Effector CD4-positive, alpha-beta T cell (primary cell): ENCODE results near the gene CCNG2.
A peak's percentile ranks its signal among the peaks of the same experiment; 100 is the strongest.

Source experiments
- DNase-seq: peaks from one replicate; pipeline ENCODE4 v3.0.0-alpha.2; 2020

Gene CCNG2

DNA sequence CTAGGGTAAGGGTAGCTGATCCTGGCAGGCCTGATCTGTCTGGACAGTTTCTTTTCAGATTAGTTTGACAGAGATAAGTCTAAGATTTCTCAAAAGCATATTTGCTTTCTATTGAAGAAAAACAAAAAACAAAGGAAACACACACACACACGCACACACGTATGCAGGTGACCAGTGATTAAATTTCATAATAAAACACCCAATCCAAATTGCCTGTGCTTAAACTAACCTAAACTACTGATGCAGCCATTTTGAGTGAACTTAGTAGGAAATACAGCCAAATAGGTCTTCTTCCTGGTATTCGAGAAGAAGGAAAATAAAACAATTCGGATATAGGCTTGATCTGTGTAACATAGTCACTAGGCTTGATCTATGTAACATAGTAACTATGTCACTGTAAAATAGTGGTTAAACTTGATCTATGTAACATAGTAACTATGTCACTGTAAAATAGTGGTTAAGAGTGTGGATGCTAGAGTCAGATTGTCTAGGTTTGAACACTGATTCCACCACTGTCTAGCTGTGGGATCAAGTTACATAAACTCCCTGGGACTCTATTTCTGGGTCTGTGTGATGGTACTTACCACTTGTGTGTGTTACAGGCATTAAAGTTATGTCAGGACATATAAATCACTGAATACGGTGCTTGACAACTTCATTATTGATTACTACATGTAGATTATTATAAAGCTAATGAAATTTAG is 9.8 kb upstream of the CCNG2 start:
- DNase-seq, result no peak

DNA sequence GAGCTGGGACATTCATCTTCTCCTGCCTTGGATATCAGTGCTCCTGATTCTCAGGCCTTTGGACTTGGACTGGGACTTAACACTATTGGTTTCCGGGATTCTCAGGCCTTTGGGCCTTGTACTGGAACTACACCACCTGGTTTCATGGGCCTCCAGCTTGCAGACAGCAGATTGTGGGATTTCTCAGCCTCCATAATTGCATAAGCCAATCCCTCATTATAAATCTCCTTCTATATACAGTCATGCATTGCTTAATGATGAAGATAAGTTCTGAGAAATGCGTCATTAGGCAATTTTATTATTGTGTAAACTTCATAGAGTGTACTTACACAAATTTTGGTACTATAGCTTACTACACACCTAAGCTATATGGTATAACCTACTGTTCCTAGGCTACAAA is 8.9 kb upstream of the CCNG2 start:
- DNase-seq, result no peak

DNA sequence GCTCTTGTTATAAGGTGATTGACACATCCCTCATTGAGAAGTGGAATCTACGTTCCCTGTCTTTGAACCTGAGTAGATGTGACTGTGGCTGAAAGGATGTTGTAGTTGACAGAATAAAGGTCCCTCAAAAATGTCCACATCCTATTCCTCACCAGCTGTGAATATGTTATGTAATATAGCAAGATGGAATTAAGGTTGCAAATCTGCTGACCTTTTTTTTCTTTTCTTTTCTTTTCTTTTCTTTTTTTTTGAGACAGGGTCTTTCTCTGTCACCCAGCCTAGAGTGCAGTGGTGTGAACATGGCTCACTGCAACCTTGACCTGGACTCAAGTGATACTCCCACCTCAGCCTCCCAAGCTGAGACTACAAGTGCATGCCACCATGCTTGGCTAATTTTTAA is 7.2 kb upstream of the CCNG2 start:
- DNase-seq, result no peak

DNA sequence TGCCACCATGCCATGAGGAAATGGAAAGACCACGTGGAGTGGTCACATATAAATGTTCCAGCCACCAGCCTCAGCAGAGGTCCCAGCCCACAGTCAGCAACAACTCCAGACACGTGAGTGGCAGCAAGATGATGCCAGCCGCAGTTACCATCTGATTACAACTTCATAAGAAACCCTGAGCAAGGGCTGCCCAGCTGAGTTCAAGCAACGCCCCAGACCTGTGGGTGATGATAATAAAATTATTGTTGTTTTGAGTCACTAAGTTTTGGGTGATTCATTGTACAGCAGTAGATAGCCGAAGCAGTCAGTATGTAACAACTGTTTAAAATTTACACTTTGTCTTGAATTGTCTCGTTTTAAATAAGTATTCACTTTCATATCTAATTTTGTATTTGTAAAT is 5.8 kb upstream of the CCNG2 start:
- no peak for DNase-seq

DNA sequence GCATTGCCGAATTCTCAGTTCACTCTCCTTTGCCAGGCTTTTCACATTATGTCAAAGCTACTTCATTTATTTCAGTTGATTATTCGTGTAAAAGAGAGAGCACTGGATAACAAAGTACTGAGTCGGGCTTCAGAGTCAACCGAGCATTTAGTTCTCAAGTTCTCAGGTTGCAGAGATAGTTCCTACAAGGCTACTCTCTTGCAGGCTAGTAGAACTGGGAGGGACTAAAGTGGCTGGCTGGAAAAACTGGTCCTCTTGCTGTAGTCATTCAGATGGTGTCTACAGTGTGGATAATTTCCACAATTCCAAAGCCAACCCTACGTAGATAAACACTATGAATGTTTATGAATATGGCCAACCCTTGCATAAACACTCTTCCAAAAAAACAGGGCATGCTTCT is 4.6 kb upstream of the CCNG2 start:
- no peak for DNase-seq

DNA sequence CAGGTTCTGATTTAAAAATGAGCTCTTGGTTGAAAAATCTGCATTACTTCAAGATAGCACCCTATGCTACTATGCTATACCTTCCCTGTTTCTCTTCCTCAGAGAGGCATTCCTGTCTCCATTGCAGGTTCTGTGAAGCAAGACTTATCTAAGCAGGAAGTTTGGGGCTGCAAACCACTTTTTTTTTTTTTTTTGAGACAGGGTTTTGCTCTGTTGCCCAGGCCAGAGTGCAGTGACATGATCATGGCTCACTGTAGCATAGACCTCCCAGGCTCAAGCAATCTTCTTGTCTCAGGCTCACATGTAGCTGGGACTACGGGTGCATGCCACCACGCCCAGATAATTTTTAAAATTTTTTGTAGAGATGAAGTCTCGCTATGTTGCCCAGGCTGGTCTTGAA is 4.0 kb upstream of the CCNG2 start:
- no peak for DNase-seq

DNA sequence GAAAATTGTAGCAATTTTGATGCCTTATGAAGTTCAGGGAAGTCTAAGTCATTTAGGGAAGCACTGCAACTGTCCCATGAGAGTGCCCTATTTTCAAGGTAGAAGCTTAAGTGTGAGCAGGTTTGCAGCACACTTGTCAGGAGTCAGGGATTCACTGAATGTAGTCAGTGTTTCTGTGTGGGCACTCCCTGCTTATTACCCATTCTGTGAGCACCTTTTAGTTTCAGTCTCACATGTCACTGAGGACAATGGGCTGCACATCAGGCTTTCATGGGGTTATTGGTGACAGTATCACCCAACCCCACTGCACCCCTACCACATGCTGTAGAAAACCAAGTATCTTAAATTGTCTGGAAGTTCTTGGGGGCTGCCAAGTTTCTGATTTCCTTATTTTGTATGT is 2.9 kb upstream of the CCNG2 start:
- no peak for DNase-seq

DNA sequence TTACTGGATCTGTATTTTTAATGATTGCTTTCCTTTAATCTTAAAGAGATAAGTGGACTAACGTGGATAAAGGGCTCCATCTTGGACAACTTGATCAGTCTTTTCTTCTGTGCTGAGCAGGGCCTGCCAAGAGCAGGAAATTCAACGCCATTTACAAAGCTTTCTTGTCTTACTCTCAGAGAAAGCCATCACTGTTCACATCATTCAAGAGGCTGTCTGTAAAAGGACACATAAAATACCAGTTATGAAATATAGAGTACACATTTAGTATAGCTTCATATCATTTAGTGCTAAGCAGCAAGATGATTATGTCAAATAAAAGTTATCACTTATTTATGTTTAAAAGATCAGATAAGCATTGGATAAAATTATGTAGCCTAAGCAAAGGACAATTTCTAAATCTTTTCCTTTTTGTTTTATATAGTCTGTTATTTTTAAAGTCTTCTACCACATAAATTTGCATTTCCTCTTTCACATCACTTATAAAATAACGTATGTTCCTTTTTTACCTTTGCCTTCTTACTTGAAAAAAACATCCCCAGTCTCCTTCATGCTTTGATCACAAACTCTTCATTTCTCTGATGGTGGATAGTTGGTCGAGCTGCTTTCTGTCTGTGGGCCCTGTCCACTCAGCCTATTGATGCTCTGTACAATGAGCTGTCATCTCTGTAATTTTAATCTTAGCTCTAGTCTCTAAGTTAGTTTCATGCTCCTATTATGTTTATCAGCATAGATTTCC is 2.1 kb upstream of the CCNG2 start:
- DNase-seq, result no peak

DNA sequence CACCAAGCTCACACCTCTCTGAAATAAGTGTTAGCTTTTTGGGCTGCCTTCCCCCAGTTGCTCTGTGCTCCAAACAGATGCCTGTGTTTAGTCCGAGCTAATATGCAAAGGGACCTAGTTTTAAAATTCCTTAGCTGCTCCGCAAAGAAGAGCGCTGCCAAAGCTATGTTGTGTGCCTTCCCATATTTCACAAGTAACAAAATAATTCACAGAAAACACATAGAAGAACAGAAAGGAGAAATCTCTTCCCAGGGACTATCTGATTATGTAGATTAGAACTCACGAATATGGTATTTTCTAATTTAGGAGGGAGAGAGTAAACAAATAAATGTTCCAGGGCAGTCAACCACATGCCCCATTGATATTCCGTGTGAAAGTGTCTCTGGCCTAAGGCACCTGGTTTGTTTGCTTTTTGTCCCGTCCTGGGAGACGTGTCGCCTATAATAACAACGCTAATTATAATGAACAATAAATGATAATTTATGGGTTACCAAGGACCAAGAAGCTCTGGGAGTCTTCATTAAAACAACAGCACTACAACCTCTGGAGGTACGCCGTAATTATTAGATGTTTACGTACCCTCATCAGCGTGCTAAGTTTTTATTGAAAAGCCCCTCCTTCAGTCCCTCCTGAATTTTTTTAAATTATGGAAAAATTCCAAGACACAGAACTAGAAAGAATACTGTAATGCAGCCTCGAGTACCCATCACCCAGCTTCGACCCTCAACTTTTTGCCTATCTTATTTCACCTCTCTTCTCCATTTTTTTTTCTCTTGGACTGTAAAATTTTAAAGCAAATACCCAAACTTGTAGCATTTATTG is 1.2 kb upstream of the CCNG2 start:
- no peak for DNase-seq

DNA sequence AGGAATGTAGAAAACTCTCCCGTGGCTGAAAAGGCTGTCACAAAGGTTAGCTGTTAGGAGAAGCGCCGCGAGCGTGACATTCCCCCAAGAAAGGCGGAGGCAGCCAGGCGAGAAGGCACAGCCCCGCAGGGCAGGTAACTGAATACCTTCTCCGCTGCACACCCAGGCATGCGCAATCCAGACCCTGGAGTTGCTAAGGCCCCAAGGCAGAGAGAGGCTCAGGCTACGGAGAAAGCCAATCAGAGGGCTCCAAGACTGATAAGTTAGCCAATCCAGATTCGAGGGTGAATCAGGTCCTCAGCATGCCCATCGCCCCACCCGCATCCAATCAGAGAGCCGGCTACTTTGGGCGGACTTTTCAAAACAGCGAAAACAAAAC is 485 bp upstream of the CCNG2 start:
- peak; percentile 94 for DNase-seq

DNA sequence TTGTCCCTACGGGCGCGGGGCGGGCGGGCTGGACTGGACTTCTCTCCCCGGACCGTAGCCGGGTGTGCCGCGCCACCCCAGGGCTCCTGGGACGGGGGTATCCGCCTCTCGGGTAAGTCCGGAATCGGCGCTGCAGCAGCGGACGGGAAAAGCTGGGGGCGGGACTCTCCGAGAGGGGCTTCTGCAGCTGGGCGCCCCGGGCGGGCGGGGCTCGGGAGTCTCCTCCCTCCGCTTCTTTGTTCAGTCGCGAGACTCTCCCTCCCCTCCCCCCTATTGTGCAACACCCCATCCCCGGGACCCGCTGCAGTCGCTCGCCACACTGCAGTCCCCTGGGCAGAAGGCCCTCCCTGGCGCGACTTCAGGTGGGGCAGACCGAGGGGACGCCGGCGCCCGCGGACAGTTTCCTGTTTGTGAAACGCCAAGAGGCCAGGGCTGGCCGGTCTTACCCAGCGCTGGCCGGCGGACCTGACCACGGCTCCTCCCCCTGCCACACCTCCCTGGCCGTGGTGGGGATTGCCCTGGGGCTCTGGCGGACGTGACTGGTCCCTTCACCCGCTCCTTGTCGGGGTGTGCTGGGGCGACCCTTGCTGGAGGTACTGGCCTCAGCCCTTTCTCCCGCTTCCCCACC is 966 bp downstream of the CCNG2 start:
- DNase-seq, result peak; percentile 71

DNA sequence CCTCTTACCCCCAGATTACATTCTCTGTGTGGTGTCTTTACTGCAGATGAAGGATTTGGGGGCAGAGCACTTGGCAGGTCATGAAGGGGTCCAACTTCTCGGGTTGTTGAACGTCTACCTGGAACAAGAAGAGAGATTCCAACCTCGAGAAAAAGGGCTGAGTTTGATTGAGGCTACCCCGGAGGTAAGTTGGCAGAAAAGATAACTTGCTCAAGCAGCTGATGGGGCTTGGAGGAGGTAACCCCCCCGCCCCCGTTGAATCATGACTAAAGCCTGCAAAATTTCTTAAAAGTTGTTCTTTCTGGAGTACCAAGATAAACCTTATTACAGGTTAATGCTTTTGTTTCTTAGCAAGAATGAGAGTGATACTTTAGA is 1.5 kb downstream of the CCNG2 start:
- peak; percentile 12 for DNase-seq

DNA sequence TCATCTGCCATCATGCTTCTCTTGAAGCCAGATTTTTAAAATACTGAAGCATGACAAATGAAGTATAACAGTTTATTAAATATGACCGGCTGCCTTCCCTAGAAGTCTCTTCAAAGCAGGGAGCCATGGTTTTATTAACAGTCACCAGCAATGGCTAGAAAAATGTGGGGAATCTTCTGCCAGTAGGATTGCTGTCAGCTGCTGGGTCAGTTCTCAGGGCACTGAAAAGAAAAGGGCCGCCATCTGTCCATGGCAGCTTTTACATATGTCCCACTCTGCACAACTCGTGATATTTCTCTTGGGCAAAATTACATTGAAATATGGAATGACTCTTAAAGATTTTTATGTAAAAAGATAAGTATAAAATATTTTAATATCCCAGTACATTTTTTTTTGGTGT is 2.8 kb downstream of the CCNG2 start:
- DNase-seq, result no peak

DNA sequence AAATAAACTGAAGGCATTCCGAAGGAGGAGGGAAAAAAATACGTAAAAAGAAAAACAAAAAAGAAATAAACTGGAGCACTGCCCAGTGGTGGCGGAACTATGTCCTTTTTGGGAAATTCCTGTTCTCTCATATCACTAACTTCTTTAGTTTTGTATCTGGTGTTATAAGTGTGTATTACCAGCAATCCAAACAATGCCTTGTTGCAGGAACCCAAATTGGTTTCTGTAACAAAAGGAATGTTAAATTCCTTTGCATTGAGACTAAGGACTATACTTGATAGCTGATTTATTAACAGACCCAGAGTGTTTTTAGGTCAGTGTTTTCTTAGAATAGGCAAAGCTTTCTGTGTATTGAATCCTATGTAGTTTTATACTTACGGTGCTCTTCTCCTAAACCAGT is 6.6 kb downstream of the CCNG2 start:
- DNase-seq, result no peak

DNA sequence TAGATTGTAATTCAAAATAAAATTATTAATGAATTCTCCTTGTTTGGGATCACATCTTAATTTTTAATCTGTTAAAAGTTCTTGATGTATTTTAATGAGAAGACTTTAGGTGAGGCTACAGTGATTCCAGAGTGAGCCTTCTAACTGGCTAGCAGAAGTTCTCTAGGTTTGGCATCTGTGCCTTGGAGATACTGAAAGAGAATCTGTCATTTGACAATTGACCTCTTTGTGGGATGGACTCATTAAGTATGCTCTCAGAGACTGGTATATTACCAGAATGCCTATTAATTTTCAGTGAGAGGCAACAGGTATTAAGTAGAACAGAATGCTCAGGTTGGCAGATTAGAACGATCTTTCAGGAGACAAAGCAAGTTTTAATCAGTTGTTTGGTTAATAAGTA is 10.2 kb downstream of the CCNG2 start:
- DNase-seq, result no peak

DNA sequence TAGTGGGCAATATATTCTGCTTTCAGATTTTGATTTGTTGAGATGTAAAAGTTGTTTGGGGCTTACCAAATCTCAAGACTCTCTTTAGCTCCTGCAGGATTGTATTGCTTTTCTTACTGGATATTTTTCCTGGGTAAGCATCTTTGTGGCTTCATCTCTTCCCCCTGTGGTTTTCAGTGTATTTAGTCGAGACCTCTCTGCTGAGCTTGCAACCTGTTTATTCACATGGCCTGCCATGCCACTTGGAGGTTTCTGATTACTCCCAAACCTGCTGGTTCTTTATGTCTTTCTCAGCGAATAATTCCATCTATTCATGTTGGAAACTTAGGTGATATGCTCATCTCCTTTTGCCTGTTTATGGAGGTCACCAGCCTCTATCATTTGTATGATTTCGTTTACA is 10.9 kb downstream of the CCNG2 start:
- DNase-seq, result no peak

DNA sequence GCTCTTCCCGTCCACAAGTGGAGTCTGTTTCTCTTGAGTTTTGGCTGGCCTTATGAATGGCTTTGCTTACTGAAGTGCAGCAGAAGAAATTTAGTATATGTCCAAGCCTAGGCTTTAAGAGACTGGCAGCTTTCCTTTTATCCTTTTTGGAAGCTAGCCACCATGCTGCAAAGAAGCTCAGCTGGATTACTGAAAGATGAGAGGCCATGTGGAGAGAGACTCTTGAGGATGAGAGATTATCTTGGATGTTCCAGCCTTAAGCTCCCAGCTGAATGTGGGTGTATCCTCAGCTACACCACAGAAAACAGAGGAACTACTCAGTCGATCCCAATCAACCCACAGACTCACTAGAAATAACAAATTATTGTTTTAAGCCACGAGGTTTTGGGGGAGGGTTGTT is 12.5 kb downstream of the CCNG2 start:
- no peak for DNase-seq

DNA sequence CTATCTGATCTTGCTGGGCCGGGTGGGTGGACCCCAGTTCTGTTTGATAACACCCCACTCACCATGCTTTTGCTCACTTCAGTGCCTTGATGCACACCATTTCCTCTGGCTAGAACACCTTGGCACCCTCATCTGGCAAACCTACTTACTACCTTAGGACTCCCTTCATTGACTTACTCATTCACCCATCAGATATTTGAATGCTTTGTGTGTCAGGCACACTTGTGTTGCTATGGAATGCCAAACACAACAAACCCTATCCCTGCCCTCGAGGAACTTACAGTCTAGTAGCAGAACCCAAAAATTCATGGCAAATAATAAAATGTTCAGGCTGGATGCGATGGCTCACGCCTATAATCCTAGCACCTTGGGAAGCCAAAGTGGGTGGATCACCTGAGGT is 13.9 kb downstream of the CCNG2 start:
- DNase-seq, result no peak

DNA sequence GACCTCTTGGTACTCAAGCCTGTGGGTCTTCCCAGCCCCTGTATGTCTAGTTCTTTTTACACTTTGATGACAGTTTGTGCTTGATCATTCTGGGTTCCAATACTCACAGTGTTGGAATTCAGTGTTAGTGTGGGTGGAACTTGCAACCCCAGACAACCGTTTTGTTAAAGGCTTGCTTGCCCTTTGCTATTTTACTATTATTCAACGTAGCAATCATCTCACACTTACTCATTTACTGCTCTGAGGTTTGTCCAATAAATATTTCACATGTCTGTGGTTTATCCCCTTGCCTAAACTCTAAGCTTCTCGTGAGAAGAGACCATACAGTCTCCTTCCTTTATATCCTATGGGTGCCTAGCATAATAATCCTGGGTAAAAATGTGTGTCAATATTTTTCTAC is 15.3 kb downstream of the CCNG2 start:
- DNase-seq, result no peak

DNA sequence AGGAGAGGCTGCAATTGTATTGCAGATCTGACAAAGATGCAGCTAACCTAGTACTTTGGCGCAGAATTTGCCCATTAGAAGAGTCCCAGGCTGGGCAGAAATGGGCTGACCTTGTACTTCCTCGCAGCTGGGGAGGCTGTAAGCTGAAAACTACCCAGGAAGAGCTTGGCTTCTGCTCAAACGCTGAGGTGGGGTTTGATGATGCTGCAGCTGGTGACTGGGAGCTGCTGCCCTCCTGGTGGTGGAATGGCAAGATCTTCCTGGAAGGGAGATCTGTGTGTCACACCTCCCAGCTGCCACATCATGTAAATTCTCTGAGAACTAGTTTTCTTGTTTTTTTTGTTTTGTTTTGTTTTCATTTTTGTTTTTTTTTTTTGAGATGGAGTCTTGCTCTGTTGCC is 17.4 kb downstream of the CCNG2 start:
- no peak for DNase-seq

DNA sequence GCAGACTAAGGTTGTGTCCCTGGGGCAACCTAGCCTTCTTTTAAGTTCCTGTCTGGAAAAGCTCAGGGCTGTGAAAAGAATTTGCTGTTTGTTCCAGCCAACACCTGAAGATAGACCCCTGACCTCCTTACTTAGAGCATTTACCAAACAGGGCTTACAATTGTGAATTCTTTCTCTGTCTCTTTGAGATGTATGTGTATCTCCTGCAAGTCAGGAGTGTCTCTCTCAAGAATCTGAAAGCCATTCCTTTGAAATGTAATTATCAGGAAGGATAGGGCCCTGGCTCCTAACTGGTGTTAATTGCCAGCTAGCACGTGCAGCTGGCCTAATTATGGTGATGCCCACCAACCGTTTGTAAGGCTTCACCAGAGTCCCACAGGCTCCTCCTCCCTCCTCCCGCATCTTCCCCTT is 18.2 kb downstream of the CCNG2 start:
- no peak for DNase-seq

DNA sequence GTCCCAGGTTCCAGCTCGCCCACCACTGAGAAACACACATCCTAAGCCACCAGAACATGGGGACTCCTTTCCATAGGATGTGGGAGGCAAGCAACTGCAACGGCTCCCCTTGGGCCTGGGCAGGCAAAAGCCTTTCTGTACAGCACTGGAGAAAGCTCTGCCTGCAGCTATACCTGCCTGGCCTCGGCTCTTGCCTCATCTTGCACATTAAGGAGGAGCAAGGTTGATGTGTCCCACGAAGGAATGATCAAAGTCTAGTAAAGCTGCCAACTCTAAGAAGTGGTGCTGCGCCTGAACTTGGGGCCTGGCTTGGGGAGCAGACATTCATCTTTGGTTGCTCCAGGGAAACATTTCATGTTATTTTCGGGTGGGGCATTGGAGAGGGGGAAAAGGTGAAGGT is 19.6 kb downstream of the CCNG2 start:
- DNase-seq, result no peak

DNA sequence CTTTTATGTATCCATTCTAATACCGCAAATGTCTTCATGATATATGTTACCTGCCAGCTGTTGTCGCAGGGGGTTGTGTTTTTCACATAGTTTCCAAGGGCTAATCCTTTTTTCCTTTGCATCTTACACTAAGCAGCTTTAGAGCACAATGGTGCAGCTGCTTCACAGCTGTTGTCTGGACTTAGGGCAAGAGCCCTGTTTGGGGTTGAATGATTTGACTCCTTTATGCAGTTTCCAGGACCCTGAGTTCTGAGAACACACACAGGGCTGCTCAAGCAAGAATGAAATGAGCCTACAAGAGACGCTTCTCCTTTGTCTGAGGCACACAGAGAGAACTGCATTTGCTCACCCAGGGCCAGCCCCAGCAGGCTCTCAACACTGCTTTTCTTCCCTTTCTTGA is 20.2 kb downstream of the CCNG2 start:
- no peak for DNase-seq

DNA sequence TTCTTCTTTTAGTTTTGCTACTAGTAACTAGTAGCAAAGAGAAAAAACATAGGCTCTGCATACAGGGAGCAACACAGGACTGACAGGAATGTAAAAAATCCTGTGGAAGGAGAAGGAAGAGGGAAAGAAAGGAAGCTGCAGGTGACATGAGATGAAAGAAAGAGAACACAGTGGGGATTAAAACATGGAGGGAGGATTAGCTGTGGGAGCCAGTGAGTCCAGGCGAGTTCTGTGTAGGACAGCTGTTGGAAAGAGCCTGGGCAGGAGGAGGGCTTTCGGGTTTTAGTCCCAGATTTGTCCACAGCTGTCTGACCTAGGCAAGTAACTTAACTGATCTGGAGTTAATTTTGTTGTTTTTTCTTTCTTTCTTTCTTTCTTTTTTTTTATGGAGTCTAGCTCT is 21.6 kb downstream of the CCNG2 start:
- no peak for DNase-seq
